Upper lobe of left lung (tissue), 4 donors: ENCODE results near the gene TAOK3.

Experiments
- CTCF ChIP-seq, 6 experiments: fragments of 450-650 bp in 4 of 6; fragments of 200-600 bp in 2 of 6; sonication (generic) in 2 of 6; IDR thresholded peaks; one replicate each; pipeline ENCODE4 v1.5.1; 2016 to 2019; ENCODE audit warnings: antibody characterized with exemption in 6 of 6
- POLR2AphosphoS5 ChIP-seq, 2 donors: sonication (generic); formaldehyde crosslinking; IDR thresholded peaks; one replicate each; pipeline ENCODE4 v1.5.1; 2017; ENCODE audit warnings: antibody characterized with exemption in 2 of 2

GRCh38 chr12:118190266-118190665, 182.4 kb downstream of the TAOK3 start:
- no peak for TF ChIP-seq CTCF (IDR thresholded peaks at IDR 0.05)
- TF ChIP-seq POLR2AphosphoS5 (IDR thresholded peaks at IDR 0.05), result no peak
